Testis (tissue), 3 donors: ENCODE data around the gene ATP1B1. TPM values are rescaled to one million over a fixed set of nuclear protein-coding genes. Genes with fewer than 3 reads are reported as not detected.

Source experiments
- DNase-seq: peaks from one replicate; pipeline ENCODE4 v3.0.0-alpha.2; 2019
- H3K27ac ChIP-seq, 2 donors: fragments of 200-600 bp; sonication (generic); one replicate each; pipeline ENCODE4 v1.5.1; 2019
- H3K27me3 ChIP-seq: fragments of 200-600 bp; sonication (generic); one replicate; pipeline ENCODE4 v1.5.1; 2019
- H3K36me3 ChIP-seq: fragments of 200-600 bp; sonication (generic); one replicate; pipeline ENCODE4 v1.5.1; 2017; ENCODE audit warnings: low read depth; ENCODE audit errors: missing control alignments
- H3K4me1 ChIP-seq: fragments of 200-600 bp; sonication (generic); one replicate; pipeline ENCODE4 v1.5.1; 2019
- H3K4me3 ChIP-seq, 2 donors: fragments of 200-600 bp; sonication (generic); one replicate each; pipeline ENCODE4 v1.5.1; 2017 to 2019
- H3K9me3 ChIP-seq: fragments of 200-600 bp; sonication (generic); one replicate; pipeline ENCODE4 v1.5.1; 2017
- CTCF ChIP-seq, 3 experiments: fragments of 450-650 bp in 2 of 3; fragments of 200-600 bp in 1 of 3; sonication (generic) in 1 of 3; IDR thresholded peaks; one replicate each; pipeline ENCODE4 v1.5.1; 2016 to 2019; ENCODE audit warnings: antibody characterized with exemption in 3 of 3, mild to moderate bottlenecking in 2 of 3, moderate library complexity in 1 of 3
- POLR2A ChIP-seq: fragments of 450-650 bp; IDR thresholded peaks from one replicate; pipeline ENCODE4 v1.6.1; 2017; ENCODE audit warnings: antibody characterized with exemption, mild to moderate bottlenecking, moderate library complexity
- WGBS, 2 donors: methylation state at CpG; one replicate each; pipeline ENCODE4 v1.1.5; 2018; 5-methylcytosine and 5-hydroxymethylcytosine counted together
- intact Hi-C: fragments of 100-400 bp; cut with DNase I; formaldehyde crosslinking; loops from one replicate; pipeline ENCODE4 v1.15.1; 2023; ENCODE audit warnings: low total_unique reads
- polyA plus RNA-seq: library from polyadenylated mRNA; stranded (reverse); fragments of 350-450 nt; fragmentation: Illumina TruSeq; extraction: RNeasy Lipid Tissue Mini Kit (QIAGEN cat#74804); gene quantifications from one replicate; pipeline ENCODE4 v1.2.3, GENCODE V29; 2014; ENCODE audit warnings: low read depth, low replicate concordance; ENCODE audit not compliant: insufficient read depth
- total RNA-seq, 2 donors: library from RNA; depleted of rRNA; stranded (reverse); fragments of >200 nt; gene quantifications; one replicate each; pipeline ENCODE4 v1.2.3, GENCODE V29; 2016

The ATP1B1 gene
- total and polyA plus RNA-seq, 3 donors from 2014 or later: 98.3 to 160 (median 131) TPM

GRCh38 chr1:169100651-169101088 lies 5.8 kb upstream of the ATP1B1 start:
- no peak overlapping the region for H3K27ac ChIP-seq
- 81 to 84% methylated on average over 3 of the region's 3 CpGs for WGBS, 2 donors

GRCh38 chr1:169102567-169102966 lies 3.9 kb upstream of the ATP1B1 start:
- Histone ChIP-seq H3K27ac (no peak overlapping the region), H3K4me1 (peaks cover 26% of the 10 kb centered on the region), H3K4me3 (no peak overlapping the region), H3K27me3 (no peaks in the 10 kb centered on the region), H3K9me3 (no peaks in the 10 kb centered on the region), H3K36me3 (no peaks in the 10 kb centered on the region)
- 61 to 68% methylated on average over 4 of the region's 4 CpGs for WGBS, 2 donors
- TF ChIP-seq CTCF (IDR thresholded peaks at IDR 0.05) (no peak), POLR2A (no peak)
- intact Hi-C loops: no loop called here
- DNase-seq: no peak

More at GRCh38 chr1:169100651-169101088, 5.8 kb upstream of the ATP1B1 start:
- no peaks in the 10 kb centered on the region for H3K27me3 ChIP-seq
- H3K4me1 ChIP-seq: peaks cover 26% of the 10 kb centered on the region
- DNase-seq: no peak
- intact Hi-C loops: no loop called here
- H3K36me3 ChIP-seq: no peaks in the 10 kb centered on the region
- no peak for TF ChIP-seq CTCF (IDR thresholded peaks at IDR 0.05)
- H3K4me3 ChIP-seq: no peak overlapping the region
- H3K9me3 ChIP-seq: no peaks in the 10 kb centered on the region

GRCh38 chr1:169103002-169103401 lies 3.5 kb upstream of the ATP1B1 start:
- Histone ChIP-seq H3K9me3 (no peaks in the 10 kb centered on the region), H3K27me3 (no peaks in the 10 kb centered on the region), H3K4me3 (no peak overlapping the region), H3K36me3 (no peaks in the 10 kb centered on the region), H3K4me1 (peaks cover 28% of the 10 kb centered on the region), H3K27ac (no peak overlapping the region)
- intact Hi-C loops: no loop called here
- no peak for DNase-seq
- TF ChIP-seq POLR2A (no peak), CTCF (IDR thresholded peaks at IDR 0.05) (no peak)
- 85% methylated on average over 5 of the region's 5 CpGs for WGBS, 2 donors

GRCh38 chr1:169103480-169103893 lies 3.0 kb upstream of the ATP1B1 start:
- TF ChIP-seq CTCF (IDR thresholded peaks at IDR 0.05): no peak
- TF ChIP-seq POLR2A: no peak
- H3K9me3 ChIP-seq: no peaks in the 10 kb centered on the region
- 48% methylated on average over 6 of the region's 6 CpGs for WGBS, 2 donors
- no peaks in the 10 kb centered on the region for H3K36me3 ChIP-seq
- H3K27me3 ChIP-seq: no peaks in the 10 kb centered on the region
- H3K27ac ChIP-seq: no peak overlapping the region
- no peak overlapping the region for H3K4me3 ChIP-seq
- intact Hi-C loops: no loop called here
- H3K4me1 ChIP-seq: peaks cover 29% of the 10 kb centered on the region
- DNase-seq: no peak

- Histone ChIP-seq H3K4me1 (peaks cover 29% of the 10 kb centered on the region), H3K4me3 (peak overlapping the region; percentile 95 to 99), H3K36me3 (no peaks in the 10 kb centered on the region), H3K27me3 (no peaks in the 10 kb centered on the region), H3K9me3 (no peaks in the 10 kb centered on the region), H3K27ac (peak overlapping the region; percentile 68 to 95)
- DNase-seq: peak; percentile 22
- intact Hi-C loops: no loop called here
- WGBS, 2 donors: 22 to 34% methylated on average over 5 to 6 of the region's 6 CpGs
- TF ChIP-seq POLR2A (no peak), CTCF (IDR thresholded peaks at IDR 0.05) (no peak)
These were observed 1.4 kb upstream of the ATP1B1 start for GRCh38 chr1:169105087-169105433.
